ENCODE measurements around the gene LDLRAD3.
"Not testable (repeated sequence)": the region's sequence is repeated elsewhere in the genome, so short reads cannot be mapped to it uniquely, and the experiment has no call there.

The LDLRAD3 gene

GRCh38 chr11:35943713-35944502 is at the start of gene LDLRAD3:
Gene LDLRAD3, plus strand, starts transcription at chr11:35944062. Its CDS starts 37 bp downstream, at chr11:35944099.
- DNase-seq (ENCODE audit: low read depth): peak; percentile 78

- DNase-seq (ENCODE audit: low read depth): no peak
These were observed 46.8 kb upstream of the LDLRAD3 start for GRCh38 chr11:35897019-35897418.

- DNase-seq (ENCODE audit: low read depth): no peak
These were observed 40.9 kb upstream of the LDLRAD3 start for GRCh38 chr11:35902961-35903360.

- DNase-seq (ENCODE audit: low read depth): no peak
These were observed 38.1 kb upstream of the LDLRAD3 start for GRCh38 chr11:35905646-35906276.

GRCh38 chr11:35906277-35906661 is 37.6 kb upstream of the LDLRAD3 start:
- DNase-seq (ENCODE audit: low read depth): no peak

GRCh38 chr11:35906681-35907080 is 37.2 kb upstream of the LDLRAD3 start:
- DNase-seq (ENCODE audit: low read depth): no peak

- DNase-seq (ENCODE audit: low read depth): peak; percentile 50
These were observed 36.0 kb upstream of the LDLRAD3 start for GRCh38 chr11:35907648-35908431.

- not testable (repeated sequence) for DNase-seq (ENCODE audit: low read depth)
These were observed 35.5 kb upstream of the LDLRAD3 start for GRCh38 chr11:35908432-35908771.

GRCh38 chr11:35909511-35910265 is 34.2 kb upstream of the LDLRAD3 start:
- DNase-seq (ENCODE audit: low read depth): no peak

GRCh38 chr11:35911013-35911412 is 32.8 kb upstream of the LDLRAD3 start:
- DNase-seq (ENCODE audit: low read depth): no peak

GRCh38 chr11:35911616-35912165 is 32.2 kb upstream of the LDLRAD3 start:
- DNase-seq (ENCODE audit: low read depth): no peak

- DNase-seq (ENCODE audit: low read depth): not testable (repeated sequence)
These were observed 31.4 kb upstream of the LDLRAD3 start for GRCh38 chr11:35912436-35912835.

GRCh38 chr11:35912883-35913624 is 30.8 kb upstream of the LDLRAD3 start:
- DNase-seq (ENCODE audit: low read depth): no peak

- no peak for DNase-seq (ENCODE audit: low read depth)
These were observed 29.0 kb upstream of the LDLRAD3 start for GRCh38 chr11:35914816-35915215.

GRCh38 chr11:35916270-35916669 is 27.6 kb upstream of the LDLRAD3 start:
- DNase-seq (ENCODE audit: low read depth): no peak

GRCh38 chr11:35917676-35918075 is 26.2 kb upstream of the LDLRAD3 start:
- DNase-seq (ENCODE audit: low read depth): no peak

- DNase-seq (ENCODE audit: low read depth): no peak
These were observed 25.1 kb upstream of the LDLRAD3 start for GRCh38 chr11:35918716-35919115.

- no peak for DNase-seq (ENCODE audit: low read depth)
These were observed 24.6 kb upstream of the LDLRAD3 start for GRCh38 chr11:35919244-35919643.

GRCh38 chr11:35923452-35923851 is 20.4 kb upstream of the LDLRAD3 start:
- DNase-seq (ENCODE audit: low read depth): no peak

GRCh38 chr11:35924811-35925210 is 19.1 kb upstream of the LDLRAD3 start:
- DNase-seq (ENCODE audit: low read depth): no peak

GRCh38 chr11:35927104-35927503 is 16.8 kb upstream of the LDLRAD3 start:
- no peak for DNase-seq (ENCODE audit: low read depth)
